IPS-15b (cell line): ENCODE results near the gene VPS13D.
"Not testable (repeated sequence)": the region's sequence is repeated elsewhere in the genome, so short reads cannot be mapped to it uniquely, and the experiment has no call there.

ENCODE experiments used
- H3K27me3 ChIP-seq: one replicate; pipeline ENCODE4 v1.6.1; 2013; ENCODE audit warnings: low read length; ENCODE audit not compliant: control insufficient read depth, insufficient read depth
- H3K36me3 ChIP-seq: one replicate; pipeline ENCODE4 v1.6.1; 2013; ENCODE audit warnings: low read length; ENCODE audit not compliant: control insufficient read depth, insufficient read depth
- H3K4me1 ChIP-seq: one replicate; pipeline ENCODE4 v1.6.1; 2013; ENCODE audit warnings: mild to moderate bottlenecking, low read length; ENCODE audit not compliant: control insufficient read depth, insufficient read depth
- H3K4me3 ChIP-seq: one replicate; pipeline ENCODE4 v1.5.1; 2013; ENCODE audit warnings: low read depth, low read length
- H3K9ac ChIP-seq: one replicate; pipeline ENCODE4 v1.6.1; 2013; ENCODE audit warnings: low read depth, mild to moderate bottlenecking, low read length
- H3K9me3 ChIP-seq: one replicate; pipeline ENCODE4 v1.6.1; 2013; ENCODE audit warnings: mild to moderate bottlenecking, low read length; ENCODE audit not compliant: control insufficient read depth, insufficient read depth

VPS13D gene

GRCh38 chr1:12530462-12531178 lies 300.8 kb downstream of the VPS13D start:
- Histone ChIP-seq H3K36me3 (no peaks in the 10 kb centered on the region), H3K9me3 (no peaks in the 10 kb centered on the region), H3K9ac (no peak overlapping the region), H3K4me1 (no peaks in the 10 kb centered on the region), H3K27me3 (no peaks in the 10 kb centered on the region), H3K4me3 (no peak overlapping the region)

- H3K4me3 ChIP-seq = no peak overlapping the region
- H3K27me3 ChIP-seq = no peaks in the 10 kb centered on the region
- no peaks in the 10 kb centered on the region for H3K4me1 ChIP-seq
- no peaks in the 10 kb centered on the region for H3K9me3 ChIP-seq
- no peak overlapping the region for H3K9ac ChIP-seq
- H3K36me3 ChIP-seq = no peaks in the 10 kb centered on the region
Observed at GRCh38 chr1:12531179-12531499, 301.3 kb downstream of the VPS13D start.

- no peaks in the 10 kb centered on the region for H3K4me1 ChIP-seq
- no peaks in the 10 kb centered on the region for H3K36me3 ChIP-seq
- H3K27me3 ChIP-seq = no peaks in the 10 kb centered on the region
- H3K9me3 ChIP-seq = no peaks in the 10 kb centered on the region
- no peak overlapping the region for H3K4me3 ChIP-seq
- H3K9ac ChIP-seq = no peak overlapping the region
Observed at GRCh38 chr1:12532405-12533315, 302.8 kb downstream of the VPS13D start.

GRCh38 chr1:12536023-12536639 lies 306.3 kb downstream of the VPS13D start:
- H3K4me3 ChIP-seq = no peak overlapping the region
- no peaks in the 10 kb centered on the region for H3K36me3 ChIP-seq
- H3K4me1 ChIP-seq = no peaks in the 10 kb centered on the region
- H3K9ac ChIP-seq = no peak overlapping the region
- H3K9me3 ChIP-seq = no peaks in the 10 kb centered on the region
- no peaks in the 10 kb centered on the region for H3K27me3 ChIP-seq

GRCh38 chr1:12537294-12537693 lies 307.5 kb downstream of the VPS13D start:
- H3K9ac ChIP-seq = no peak overlapping the region
- H3K9me3 ChIP-seq = no peaks in the 10 kb centered on the region
- H3K36me3 ChIP-seq = no peaks in the 10 kb centered on the region
- no peaks in the 10 kb centered on the region for H3K27me3 ChIP-seq
- no peaks in the 10 kb centered on the region for H3K4me1 ChIP-seq
- no peak overlapping the region for H3K4me3 ChIP-seq

GRCh38 chr1:12537906-12538461 lies 308.2 kb downstream of the VPS13D start:
- no peak overlapping the region for H3K4me3 ChIP-seq
- H3K9me3 ChIP-seq = no peaks in the 10 kb centered on the region
- no peaks in the 10 kb centered on the region for H3K4me1 ChIP-seq
- no peak overlapping the region for H3K9ac ChIP-seq
- no peaks in the 10 kb centered on the region for H3K27me3 ChIP-seq
- no peaks in the 10 kb centered on the region for H3K36me3 ChIP-seq

- not testable (repeated sequence) for H3K9me3 ChIP-seq, H3K36me3 ChIP-seq, H3K9ac ChIP-seq, H3K4me3 ChIP-seq, H3K4me1 ChIP-seq, H3K27me3 ChIP-seq
Observed at GRCh38 chr1:12538536-12538935, 308.7 kb downstream of the VPS13D start.

GRCh38 chr1:12539320-12539704 lies 309.5 kb downstream of the VPS13D start:
- H3K27me3 ChIP-seq = no peaks in the 10 kb centered on the region
- no peak overlapping the region for H3K4me3 ChIP-seq
- H3K9me3 ChIP-seq = no peaks in the 10 kb centered on the region
- no peaks in the 10 kb centered on the region for H3K4me1 ChIP-seq
- H3K9ac ChIP-seq = no peak overlapping the region
- H3K36me3 ChIP-seq = no peaks in the 10 kb centered on the region

GRCh38 chr1:12539705-12540579 lies 310.1 kb downstream of the VPS13D start:
- Histone ChIP-seq H3K27me3 (no peaks in the 10 kb centered on the region), H3K9me3 (no peaks in the 10 kb centered on the region), H3K9ac (no peak overlapping the region), H3K4me1 (no peaks in the 10 kb centered on the region), H3K36me3 (no peaks in the 10 kb centered on the region), H3K4me3 (peak overlapping the region; percentile 22)

GRCh38 chr1:12540580-12541273 lies 310.9 kb downstream of the VPS13D start:
- Histone ChIP-seq H3K36me3 (no peaks in the 10 kb centered on the region), H3K27me3 (no peaks in the 10 kb centered on the region), H3K9me3 (no peaks in the 10 kb centered on the region), H3K9ac (no peak overlapping the region), H3K4me3 (peak overlapping the region; percentile 22), H3K4me1 (peaks cover 2% of the 10 kb centered on the region)
